T-helper 2 cell treated with Interferon-gamma antibody and Interleukin-4, amounts not matched to agents 5 μg/mL and 100 μg/mL, for 36 hours (primary cell): ENCODE results near the gene FAAP24.
"Not testable (repeated sequence)": the region's sequence is repeated elsewhere in the genome, so short reads cannot be mapped to it uniquely, and the experiment has no call there.

Experiments used
- DNase-seq: peaks from one replicate; pipeline ENCODE4 v3.0.0; 2021; ENCODE audit warnings: low spot score
- H3K27ac Mint-ChIP-seq: one replicate; pipeline ENCODE4 v1.8.0; 2021; ENCODE audit warnings: mild to moderate bottlenecking, mixed read lengths
- H3K27me3 Mint-ChIP-seq: one replicate; pipeline ENCODE4 v1.8.0; 2021; ENCODE audit warnings: low read depth, mixed read lengths
- H3K36me3 Mint-ChIP-seq: one replicate; pipeline ENCODE4 v1.8.0; 2021; ENCODE audit warnings: low read depth, mixed read lengths
- H3K4me1 Mint-ChIP-seq: one replicate; pipeline ENCODE4 v1.8.0; 2021; ENCODE audit warnings: low read depth, mixed read lengths
- H3K4me3 Mint-ChIP-seq: one replicate; pipeline ENCODE4 v1.8.0; 2022; ENCODE audit warnings: mild to moderate bottlenecking, moderate library complexity, mixed read lengths
- H3K9me3 Mint-ChIP-seq: one replicate; pipeline ENCODE4 v1.8.0; 2021; ENCODE audit warnings: mixed read lengths

The FAAP24 gene

GRCh38 chr19:33008738-33009137 lies 36.7 kb downstream of the FAAP24 start:
- Mint-ChIP-seq H3K4me1 (no peaks in the 10 kb centered on the region), H3K4me3 (no peak overlapping the region), H3K9me3 (no peaks in the 10 kb centered on the region), H3K27ac (no peak overlapping the region), H3K36me3 (no peaks in the 10 kb centered on the region), H3K27me3 (no peaks in the 10 kb centered on the region)
- DNase-seq = no peak

- not testable (repeated sequence) for H3K9me3 Mint-ChIP-seq, H3K27ac Mint-ChIP-seq, H3K4me3 Mint-ChIP-seq
These were observed 38.8 kb downstream of the FAAP24 start for GRCh38 chr19:33010891-33011290.

GRCh38 chr19:33022472-33023116 lies 50.6 kb downstream of the FAAP24 start:
- no peak for DNase-seq
- Mint-ChIP-seq H3K4me1 (no peaks in the 10 kb centered on the region), H3K27me3 (no peaks in the 10 kb centered on the region), H3K36me3 (no peaks in the 10 kb centered on the region), H3K9me3 (no peaks in the 10 kb centered on the region), H3K4me3 (no peak overlapping the region), H3K27ac (no peak overlapping the region)

More at GRCh38 chr19:33010891-33011290, 38.8 kb downstream of the FAAP24 start:
- not testable (repeated sequence) for DNase-seq, H3K27me3 Mint-ChIP-seq, H3K36me3 Mint-ChIP-seq, H3K4me1 Mint-ChIP-seq

GRCh38 chr19:33024398-33024797 lies 52.4 kb downstream of the FAAP24 start:
- no peak for DNase-seq
- Mint-ChIP-seq H3K9me3 (peaks cover 3% of the 10 kb centered on the region), H3K4me3 (no peak overlapping the region), H3K4me1 (no peaks in the 10 kb centered on the region), H3K27me3 (no peaks in the 10 kb centered on the region), H3K36me3 (no peaks in the 10 kb centered on the region), H3K27ac (no peak overlapping the region)

GRCh38 chr19:33025468-33026238 lies 53.6 kb downstream of the FAAP24 start:
- not testable (repeated sequence) for H3K9me3 Mint-ChIP-seq, DNase-seq, H3K36me3 Mint-ChIP-seq, H3K4me1 Mint-ChIP-seq, H3K27ac Mint-ChIP-seq, H3K4me3 Mint-ChIP-seq, H3K27me3 Mint-ChIP-seq

GRCh38 chr19:33026602-33027001 lies 54.6 kb downstream of the FAAP24 start:
- not testable (repeated sequence) for H3K4me1 Mint-ChIP-seq, H3K27ac Mint-ChIP-seq, H3K36me3 Mint-ChIP-seq, H3K9me3 Mint-ChIP-seq, H3K4me3 Mint-ChIP-seq, DNase-seq, H3K27me3 Mint-ChIP-seq
